ENCODE results near the gene BIN2.
"Not testable (repeated sequence)": the region's sequence is repeated elsewhere in the genome, so short reads cannot be mapped to it uniquely, and the experiment has no call there.

DNA sequence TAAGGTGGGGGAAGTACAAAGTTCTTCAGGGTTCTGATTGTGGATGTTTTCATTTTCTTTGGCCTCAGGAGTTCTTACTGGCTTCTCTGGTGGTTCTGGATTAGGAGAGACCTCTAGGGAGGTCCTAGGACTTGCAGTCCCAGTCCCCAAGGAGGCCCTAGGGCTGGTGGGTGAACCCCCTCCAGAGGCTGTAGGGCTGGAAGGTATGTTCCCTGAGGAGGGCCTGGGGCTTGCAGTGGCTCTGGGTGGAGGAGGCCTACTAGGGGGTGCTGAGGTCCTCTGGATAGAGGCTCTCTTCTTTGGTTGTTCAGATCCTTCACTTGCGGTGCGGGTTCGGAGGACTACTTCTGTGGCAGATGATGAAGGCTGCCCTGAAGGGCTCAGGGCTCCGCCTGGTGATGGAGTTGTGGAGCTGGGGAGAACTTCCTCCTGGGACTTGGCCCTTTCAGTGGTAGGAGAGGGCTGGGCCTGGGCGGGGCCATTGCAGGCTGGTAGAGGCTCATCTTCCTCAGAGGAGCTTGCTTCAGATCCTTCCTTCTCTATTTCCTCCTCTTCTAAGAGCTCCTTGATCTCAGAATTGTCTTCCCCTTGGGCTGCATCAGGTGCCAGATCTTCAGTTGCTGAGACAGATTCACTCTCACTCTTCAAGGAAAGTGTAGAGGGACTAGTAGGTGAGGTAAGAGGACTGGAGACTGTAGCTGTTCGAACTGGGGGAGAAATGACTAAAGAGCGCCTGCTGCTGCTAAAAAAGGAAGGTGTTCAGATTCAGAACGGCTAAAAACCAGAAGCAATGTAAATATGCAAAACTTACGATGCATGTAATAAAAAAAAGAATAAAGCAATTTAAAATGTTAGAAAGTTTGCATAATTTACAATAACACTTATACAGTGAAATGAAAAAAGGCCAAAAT lies 32.1 kb downstream of the BIN2 start:
- TF ChIP-seq, protein P1, sequence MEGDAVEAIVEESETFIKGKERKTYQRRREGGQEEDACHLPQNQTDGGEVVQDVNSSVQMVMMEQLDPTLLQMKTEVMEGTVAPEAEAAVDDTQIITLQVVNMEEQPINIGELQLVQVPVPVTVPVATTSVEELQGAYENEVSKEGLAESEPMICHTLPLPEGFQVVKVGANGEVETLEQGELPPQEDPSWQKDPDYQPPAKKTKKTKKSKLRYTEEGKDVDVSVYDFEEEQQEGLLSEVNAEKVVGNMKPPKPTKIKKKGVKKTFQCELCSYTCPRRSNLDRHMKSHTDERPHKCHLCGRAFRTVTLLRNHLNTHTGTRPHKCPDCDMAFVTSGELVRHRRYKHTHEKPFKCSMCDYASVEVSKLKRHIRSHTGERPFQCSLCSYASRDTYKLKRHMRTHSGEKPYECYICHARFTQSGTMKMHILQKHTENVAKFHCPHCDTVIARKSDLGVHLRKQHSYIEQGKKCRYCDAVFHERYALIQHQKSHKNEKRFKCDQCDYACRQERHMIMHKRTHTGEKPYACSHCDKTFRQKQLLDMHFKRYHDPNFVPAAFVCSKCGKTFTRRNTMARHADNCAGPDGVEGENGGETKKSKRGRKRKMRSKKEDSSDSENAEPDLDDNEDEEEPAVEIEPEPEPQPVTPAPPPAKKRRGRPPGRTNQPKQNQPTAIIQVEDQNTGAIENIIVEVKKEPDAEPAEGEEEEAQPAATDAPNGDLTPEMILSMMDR (conservative IDR thresholded peaks at IDR 0.05 in 1 of 2, IDR thresholded peaks at IDR 0.05 in 1 of 2; ENCODE audit: low read depth in 1 of 2, low read length in 2 of 2), result not testable (repeated sequence)
- TF ChIP-seq EZH2 (IDR thresholded peaks at IDR 0.05; ENCODE audit: low read length, missing control alignments), result not testable (repeated sequence)
